Retinal pigment epithelial cell (primary cell): ENCODE results near the gene FUBP1.
A peak's percentile ranks its signal among the peaks of the same experiment; 100 is the strongest.

Experiments used
- DNase-seq: peaks from one replicate; pipeline ENCODE4 v3.0.0-alpha.2; 2010; ENCODE audit warnings: low read depth
- H3K4me3 ChIP-seq: 2 replicates; pipeline ENCODE4 v1.5.1; 2011; ENCODE audit warnings: mild to moderate bottlenecking, low read length, control low read depth, moderate library complexity
- TF ChIP-seq, protein P1 (sequence below): conservative IDR thresholded peaks from 2 replicates; pipeline ENCODE4 v1.5.1; 2011; ENCODE audit warnings: low read depth, low read length, control low read depth, inconsistent platforms

Gene FUBP1

GRCh38 chr1:78007677-78008341, 28.9 kb upstream of the FUBP1 start:
- TF ChIP-seq, protein P1, sequence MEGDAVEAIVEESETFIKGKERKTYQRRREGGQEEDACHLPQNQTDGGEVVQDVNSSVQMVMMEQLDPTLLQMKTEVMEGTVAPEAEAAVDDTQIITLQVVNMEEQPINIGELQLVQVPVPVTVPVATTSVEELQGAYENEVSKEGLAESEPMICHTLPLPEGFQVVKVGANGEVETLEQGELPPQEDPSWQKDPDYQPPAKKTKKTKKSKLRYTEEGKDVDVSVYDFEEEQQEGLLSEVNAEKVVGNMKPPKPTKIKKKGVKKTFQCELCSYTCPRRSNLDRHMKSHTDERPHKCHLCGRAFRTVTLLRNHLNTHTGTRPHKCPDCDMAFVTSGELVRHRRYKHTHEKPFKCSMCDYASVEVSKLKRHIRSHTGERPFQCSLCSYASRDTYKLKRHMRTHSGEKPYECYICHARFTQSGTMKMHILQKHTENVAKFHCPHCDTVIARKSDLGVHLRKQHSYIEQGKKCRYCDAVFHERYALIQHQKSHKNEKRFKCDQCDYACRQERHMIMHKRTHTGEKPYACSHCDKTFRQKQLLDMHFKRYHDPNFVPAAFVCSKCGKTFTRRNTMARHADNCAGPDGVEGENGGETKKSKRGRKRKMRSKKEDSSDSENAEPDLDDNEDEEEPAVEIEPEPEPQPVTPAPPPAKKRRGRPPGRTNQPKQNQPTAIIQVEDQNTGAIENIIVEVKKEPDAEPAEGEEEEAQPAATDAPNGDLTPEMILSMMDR: no peak
- H3K4me3 ChIP-seq: no peak overlapping the region
- DNase-seq: no peak

GRCh38 chr1:78006521-78006920, 27.6 kb upstream of the FUBP1 start:
- TF ChIP-seq, protein P1: no peak
- no peak for DNase-seq
- peak overlapping the region; percentile 54 for H3K4me3 ChIP-seq

DNA sequence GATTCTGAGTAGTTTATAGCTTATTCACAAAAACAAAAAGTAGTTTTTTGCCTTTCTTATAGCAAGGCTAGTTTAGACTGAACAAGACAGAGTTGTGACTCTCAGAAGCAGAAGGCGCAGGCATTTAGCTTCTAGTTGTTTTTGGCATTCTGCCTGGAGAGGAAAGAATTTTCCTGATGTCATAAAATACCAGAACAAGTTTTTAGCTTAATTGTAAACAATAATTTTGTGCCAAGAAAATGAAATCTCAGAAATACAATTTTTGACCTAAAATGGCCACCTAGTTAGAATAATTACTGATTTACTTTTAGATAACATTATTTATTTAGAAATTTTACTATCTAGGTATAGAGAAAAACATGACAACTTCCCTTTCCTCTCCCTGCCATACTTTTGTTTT, 26.9 kb upstream of the FUBP1 start:
- peak overlapping the region; percentile 54 for H3K4me3 ChIP-seq
- TF ChIP-seq, protein P1: no peak
- peak; percentile 87 for DNase-seq

DNA sequence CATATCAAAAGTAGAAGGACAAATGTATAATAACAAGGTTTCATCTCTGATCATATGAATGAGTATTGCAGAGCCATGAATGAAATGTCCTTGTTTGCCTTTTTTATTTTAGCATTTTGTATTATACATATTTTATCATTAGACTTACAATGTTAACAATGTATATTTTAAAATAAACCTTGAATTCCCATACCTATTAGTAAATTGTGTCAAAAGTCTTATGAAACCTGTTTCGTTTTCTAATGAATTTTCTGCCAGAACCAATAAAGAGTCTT, 26.5 kb upstream of the FUBP1 start:
- no peak for DNase-seq
- H3K4me3 ChIP-seq: peak overlapping the region; percentile 54

DNA sequence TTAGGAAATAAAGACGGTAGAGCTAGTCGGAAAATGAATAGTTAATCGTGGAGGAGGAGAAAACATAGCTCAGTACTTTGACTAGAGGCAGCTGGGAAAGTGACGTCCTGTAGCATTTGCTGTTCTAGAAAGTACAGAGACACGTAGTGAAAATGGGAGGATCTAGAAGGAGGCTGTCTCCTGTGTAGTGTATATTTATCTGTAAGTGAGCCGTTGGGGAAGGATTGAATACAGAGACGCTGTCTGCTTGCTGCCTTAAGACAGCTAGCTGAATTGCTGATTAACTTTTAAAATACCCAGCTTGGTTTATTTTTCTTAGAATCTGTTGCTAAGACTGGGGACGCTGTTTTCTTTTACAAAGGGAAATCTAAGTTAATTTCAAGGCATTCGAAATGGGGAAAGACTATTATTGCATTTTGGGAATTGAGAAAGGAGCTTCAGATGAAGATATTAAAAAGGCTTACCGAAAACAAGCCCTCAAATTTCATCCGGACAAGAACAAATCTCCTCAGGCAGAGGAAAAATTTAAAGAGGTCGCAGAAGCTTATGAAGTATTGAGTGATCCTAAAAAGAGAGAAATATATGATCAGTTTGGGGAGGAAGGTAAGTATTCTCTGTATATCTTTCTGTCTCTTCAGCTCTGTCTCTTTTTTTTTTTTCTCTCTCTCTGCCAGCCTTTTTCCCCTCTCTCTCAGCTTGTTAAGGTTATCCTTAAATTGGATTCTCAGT, 26.0 kb upstream of the FUBP1 start, which contains the start of gene DNAJB4:
DNAJB4 (plus strand) TSS at position 221 of the 729 bp plus-strand sequence; CDS start at position 393, 172 bp downstream.
- peak within 1 kb of the TSS; percentile 54 for H3K4me3 ChIP-seq
- TF ChIP-seq, protein P1: no peak
- peak; percentile 94 for DNase-seq

More for the DNA sequence above, 26.5 kb upstream of the FUBP1 start:
- TF ChIP-seq, protein P1: no peak

GRCh38 chr1:78003882-78004718, 25.2 kb upstream of the FUBP1 start:
- peak overlapping the region; percentile 54 for H3K4me3 ChIP-seq
- no peak for DNase-seq
- TF ChIP-seq, protein P1: no peak
